C4-2B (cell line): ENCODE measurements around the gene SNX22.
"Not testable (repeated sequence)": the region's sequence is repeated elsewhere in the genome, so short reads cannot be mapped to it uniquely, and the experiment has no call there.

Experiments used
- H3K27ac ChIP-seq: fragments of 450-650 bp; 2 replicates; pipeline ENCODE4 v1.5.1; 2017
- ZFX ChIP-seq: fragments of 450-650 bp; IDR thresholded peaks from 2 replicates; pipeline ENCODE4 v1.6.1; 2017
- TF ChIP-seq, protein P1 (sequence below): fragments of 450-650 bp; conservative IDR thresholded peaks from 2 replicates; pipeline ENCODE4 v1.5.1; 2017; ENCODE audit warnings: mild to moderate bottlenecking

SNX22 gene

DNA sequence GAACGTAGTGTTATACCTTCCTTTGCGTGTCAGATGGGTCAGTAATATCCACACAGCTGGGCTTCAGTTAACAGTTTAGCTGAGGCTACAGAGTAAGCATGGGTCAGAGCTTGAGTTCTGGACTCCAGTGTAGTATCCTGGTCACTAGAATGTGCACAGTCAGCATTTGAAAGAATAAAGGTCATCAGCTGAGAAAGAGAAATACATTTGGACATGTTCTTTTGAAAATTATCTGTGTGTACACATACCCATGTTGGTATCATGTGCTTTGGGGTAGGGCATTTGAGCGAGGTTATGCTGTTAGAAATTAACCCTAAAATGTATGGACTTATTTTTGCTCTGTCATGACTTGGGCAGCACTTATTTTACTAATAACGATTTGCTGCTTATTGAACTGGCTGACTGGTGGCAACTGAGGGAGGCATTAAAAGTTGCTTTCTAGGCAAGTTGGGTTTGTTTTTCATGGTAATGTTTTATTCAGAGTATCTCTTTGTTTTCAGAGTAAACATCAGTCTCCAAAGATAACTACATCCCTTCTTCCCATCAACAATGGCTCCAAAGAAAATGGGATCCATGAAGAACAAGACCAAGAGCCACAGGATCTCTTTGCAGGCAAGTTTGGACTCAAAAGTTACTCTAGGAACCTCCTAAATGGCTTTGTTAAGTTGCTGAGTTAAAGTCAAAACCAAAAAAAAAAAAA lies 39.3 kb upstream of the SNX22 start:
- H3K27ac ChIP-seq, result no peak overlapping the region
- no peak for TF ChIP-seq ZFX
- TF ChIP-seq, protein P1, sequence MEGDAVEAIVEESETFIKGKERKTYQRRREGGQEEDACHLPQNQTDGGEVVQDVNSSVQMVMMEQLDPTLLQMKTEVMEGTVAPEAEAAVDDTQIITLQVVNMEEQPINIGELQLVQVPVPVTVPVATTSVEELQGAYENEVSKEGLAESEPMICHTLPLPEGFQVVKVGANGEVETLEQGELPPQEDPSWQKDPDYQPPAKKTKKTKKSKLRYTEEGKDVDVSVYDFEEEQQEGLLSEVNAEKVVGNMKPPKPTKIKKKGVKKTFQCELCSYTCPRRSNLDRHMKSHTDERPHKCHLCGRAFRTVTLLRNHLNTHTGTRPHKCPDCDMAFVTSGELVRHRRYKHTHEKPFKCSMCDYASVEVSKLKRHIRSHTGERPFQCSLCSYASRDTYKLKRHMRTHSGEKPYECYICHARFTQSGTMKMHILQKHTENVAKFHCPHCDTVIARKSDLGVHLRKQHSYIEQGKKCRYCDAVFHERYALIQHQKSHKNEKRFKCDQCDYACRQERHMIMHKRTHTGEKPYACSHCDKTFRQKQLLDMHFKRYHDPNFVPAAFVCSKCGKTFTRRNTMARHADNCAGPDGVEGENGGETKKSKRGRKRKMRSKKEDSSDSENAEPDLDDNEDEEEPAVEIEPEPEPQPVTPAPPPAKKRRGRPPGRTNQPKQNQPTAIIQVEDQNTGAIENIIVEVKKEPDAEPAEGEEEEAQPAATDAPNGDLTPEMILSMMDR, result no peak

DNA sequence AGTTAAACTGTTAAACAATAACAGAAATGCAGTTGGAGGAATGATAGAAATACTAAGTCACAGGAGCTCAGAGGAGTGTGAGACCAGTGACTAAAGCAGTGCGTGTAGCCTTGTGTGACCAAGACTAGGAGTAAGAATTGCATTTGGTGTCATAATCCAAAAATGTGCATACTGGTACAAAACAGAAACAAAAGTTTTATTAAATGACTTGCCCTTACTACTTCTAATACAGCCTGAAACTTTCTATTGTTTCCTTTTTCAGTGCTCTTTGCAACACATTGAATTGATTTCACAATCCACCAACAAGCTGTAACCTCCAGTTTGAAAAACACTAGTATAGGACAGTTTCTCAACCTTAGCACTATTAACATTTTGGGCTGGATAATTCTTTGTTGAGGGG lies 38.6 kb upstream of the SNX22 start:
- H3K27ac ChIP-seq, result no peak overlapping the region
- no peak for TF ChIP-seq ZFX
- TF ChIP-seq, protein P1, result no peak

DNA sequence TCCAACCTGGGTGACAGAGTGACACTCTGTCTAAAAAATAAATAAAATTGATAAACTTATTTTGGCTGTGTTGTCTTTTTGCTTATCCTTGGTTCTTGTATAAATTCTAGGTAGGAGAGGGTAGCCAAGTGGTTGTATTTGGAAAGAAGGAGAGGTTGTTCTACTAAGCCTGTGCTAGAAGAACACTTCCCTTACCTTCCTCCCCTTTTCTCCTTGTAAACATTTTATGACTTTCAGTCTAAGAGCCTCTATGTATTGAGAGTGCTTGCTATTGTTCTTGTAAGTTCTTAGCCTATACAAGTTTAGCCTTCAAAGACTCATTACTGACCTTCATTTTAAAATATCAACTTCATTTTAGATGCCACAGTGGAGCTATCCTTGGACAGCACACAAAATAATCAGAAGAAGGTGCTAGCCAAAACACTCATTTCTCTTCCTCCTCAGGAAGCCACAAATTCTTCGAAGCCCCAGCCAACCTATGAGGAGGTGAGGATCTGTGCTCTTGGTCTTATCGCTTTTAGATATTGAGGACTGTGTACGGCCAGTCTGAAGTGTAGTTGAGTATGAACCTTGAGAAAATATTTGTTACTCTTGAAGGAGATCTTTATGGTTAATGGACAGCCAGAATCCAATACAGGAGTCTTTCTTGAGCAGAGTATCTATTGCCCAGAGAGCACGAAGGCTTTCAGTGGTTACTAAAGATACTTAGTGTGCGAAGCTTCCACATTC lies 33.6 kb upstream of the SNX22 start:
- no peak for TF ChIP-seq ZFX
- H3K27ac ChIP-seq, result no peak overlapping the region

DNA sequence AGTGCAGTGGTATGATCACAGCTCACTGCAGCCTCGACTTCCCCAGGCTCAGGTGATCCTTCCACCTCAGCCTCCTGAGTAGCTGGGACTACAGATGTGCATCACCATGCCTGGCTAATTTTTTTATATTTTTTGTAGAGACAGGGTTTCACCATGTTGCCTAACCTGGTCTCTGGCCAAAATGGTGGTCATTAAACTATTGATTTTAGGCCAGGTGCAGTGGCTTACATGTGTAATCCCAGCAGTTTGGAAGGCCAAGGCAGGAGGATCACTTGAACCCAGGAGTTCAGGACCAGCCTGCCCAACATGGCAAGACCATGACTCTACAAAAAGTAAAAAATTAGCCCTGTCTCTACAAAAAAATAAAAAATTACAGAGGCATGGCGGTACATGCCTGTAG lies 31.2 kb upstream of the SNX22 start:
- H3K27ac ChIP-seq, result not testable (repeated sequence)

DNA sequence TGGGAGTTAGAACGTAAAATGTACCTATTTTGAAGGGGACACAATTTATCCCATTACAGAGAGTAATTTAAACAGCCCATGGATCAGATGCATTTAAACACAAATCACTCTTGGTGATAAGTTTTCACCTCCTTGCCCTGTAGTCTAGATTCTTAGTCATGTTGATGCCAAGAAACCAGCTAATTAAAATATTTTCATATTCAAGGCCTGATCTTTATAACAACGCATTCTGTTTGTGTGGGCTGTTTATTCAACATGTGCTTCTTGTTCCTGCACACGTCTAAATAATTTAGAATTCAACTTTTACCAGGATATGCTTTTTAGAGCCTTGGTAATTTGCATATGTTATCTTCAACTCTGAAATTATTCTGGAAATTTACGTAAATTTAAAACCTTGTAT lies 29.9 kb upstream of the SNX22 start:
- no peak for TF ChIP-seq ZFX
- TF ChIP-seq, protein P1, result no peak
- no peak overlapping the region for H3K27ac ChIP-seq

DNA sequence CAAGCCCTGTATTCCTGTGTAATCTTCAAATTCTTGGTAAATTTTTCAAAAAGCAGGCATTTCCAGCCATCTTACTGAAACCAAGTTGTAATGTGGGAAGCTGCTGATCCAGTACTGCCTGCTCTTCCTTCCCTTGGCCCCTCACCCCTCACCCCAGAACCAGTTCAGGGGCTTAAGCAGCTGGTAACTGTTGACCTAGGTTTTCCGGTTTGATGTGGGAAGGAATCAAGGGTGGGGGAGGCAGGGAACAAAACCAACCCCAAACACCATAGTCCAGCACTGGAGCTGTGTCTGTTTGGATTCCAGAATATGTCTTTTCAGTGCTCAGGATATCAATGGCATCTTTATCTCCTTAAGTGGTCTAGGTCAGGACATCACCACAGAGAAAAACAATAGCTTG lies 29.1 kb upstream of the SNX22 start:
- no peak overlapping the region for H3K27ac ChIP-seq
- TF ChIP-seq, protein P1, result no peak
- TF ChIP-seq ZFX, result no peak

DNA sequence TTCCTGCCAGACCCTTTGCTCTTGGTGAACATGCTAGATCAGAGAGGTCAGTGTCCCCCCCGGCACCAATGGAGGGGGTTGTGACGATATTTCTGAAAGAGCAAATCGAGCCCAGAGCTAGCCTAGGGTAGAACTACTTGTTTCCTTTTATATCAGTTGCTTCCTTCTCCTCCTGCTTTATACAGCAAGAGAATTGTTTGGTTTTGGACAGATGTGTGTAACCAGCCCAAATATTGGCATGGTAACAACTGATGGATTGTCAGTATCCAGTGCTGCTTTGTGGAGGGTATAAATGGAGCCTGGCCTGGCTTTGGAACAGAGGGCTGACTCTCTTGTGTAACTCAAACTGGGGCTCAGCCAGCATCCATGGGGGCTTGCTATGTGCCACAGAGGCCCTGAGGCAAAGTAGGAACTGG lies 28.6 kb upstream of the SNX22 start:
- no peak overlapping the region for H3K27ac ChIP-seq
- TF ChIP-seq, protein P1, result no peak
- TF ChIP-seq ZFX, result no peak

DNA sequence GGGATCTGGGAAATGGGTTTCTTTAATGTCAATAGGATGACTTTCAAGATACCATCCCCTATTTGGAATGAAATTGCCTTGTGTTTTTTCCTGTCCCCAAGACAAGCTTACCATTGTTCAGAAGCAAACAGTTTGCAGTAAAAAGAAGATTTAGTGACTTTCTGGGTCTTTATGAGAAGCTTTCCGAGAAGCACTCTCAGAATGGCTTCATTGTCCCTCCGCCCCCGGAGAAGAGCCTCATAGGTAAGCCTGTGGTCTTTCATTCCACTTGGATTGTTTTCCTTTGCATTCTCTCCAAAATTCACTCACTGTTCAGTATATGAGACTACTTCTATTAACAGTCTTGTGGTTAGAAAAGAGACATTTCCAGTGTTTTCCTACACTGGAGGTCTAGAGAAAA lies 25.6 kb upstream of the SNX22 start:
- no peak overlapping the region for H3K27ac ChIP-seq
- TF ChIP-seq, protein P1, result no peak
- TF ChIP-seq ZFX, result no peak
